Uterus (tissue), 2 donors: Measurements from ENCODE around the gene PTPN20.
"Not testable (repeated sequence)": the region's sequence is repeated elsewhere in the genome, so short reads cannot be mapped to it uniquely, and the experiment has no call there.

Source experiments
- POLR2A ChIP-seq, 2 donors: fragments of 450-650 bp; IDR thresholded peaks; one replicate each; pipeline ENCODE4 v1.6.1; 2016; ENCODE audit warnings: antibody characterized with exemption in 2 of 2, mild to moderate bottlenecking in 1 of 2, moderate library complexity in 1 of 2
- TF ChIP-seq, protein P1 (sequence below), 4 experiments: fragments of 200-600 bp in 2 of 4; fragments of 450-650 bp in 2 of 4; sonication (generic) in 2 of 4; IDR thresholded peaks; one replicate each; pipeline ENCODE4 v1.5.1; 2016 to 2019; ENCODE audit warnings: antibody characterized with exemption in 4 of 4, mild to moderate bottlenecking in 2 of 4, moderate library complexity in 1 of 4

DNA sequence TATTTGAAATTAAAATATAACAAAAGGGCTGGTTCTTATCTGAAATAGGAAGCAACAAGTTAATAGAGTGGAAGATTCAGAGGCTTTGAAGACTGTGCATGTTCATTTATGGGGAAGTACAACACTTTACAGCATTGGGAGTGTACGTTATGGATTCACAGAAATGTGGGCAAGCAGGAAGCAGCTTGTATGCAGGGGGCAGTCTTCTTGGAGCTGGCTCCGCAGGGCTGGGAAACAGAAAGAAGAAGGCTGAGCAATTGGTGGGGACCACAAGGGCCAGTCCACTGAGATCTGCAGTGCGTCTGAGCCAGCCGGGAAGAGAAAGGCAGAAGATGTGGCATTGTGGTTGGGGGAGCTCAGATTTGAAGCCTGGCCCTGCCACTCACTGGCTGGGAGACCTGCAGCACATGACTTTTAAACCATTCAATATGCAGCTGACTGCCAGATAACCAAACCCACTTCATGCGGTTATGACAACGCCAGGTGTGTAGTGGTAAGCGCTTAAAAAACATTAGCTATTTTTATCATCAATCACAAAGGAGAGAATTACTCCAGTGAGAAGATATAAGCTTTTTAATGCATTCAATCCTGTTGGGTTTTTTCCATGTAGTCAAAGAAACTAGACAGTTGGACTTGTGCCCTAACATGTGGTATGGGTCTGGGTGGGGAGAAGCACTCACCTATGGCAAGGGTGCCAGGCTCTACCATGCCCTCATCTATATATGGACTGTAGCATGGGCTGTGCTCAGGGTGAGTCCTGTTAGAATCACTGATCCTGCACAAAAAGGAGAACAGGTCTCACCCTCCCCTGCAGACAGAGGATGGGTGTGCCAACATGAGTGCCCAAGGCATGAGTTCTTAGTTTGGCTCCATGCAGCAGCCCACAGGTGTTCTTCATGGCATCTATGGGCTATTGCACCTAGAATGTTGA, 14.2 kb upstream of the PTPN20 start:
- TF ChIP-seq, protein P1, sequence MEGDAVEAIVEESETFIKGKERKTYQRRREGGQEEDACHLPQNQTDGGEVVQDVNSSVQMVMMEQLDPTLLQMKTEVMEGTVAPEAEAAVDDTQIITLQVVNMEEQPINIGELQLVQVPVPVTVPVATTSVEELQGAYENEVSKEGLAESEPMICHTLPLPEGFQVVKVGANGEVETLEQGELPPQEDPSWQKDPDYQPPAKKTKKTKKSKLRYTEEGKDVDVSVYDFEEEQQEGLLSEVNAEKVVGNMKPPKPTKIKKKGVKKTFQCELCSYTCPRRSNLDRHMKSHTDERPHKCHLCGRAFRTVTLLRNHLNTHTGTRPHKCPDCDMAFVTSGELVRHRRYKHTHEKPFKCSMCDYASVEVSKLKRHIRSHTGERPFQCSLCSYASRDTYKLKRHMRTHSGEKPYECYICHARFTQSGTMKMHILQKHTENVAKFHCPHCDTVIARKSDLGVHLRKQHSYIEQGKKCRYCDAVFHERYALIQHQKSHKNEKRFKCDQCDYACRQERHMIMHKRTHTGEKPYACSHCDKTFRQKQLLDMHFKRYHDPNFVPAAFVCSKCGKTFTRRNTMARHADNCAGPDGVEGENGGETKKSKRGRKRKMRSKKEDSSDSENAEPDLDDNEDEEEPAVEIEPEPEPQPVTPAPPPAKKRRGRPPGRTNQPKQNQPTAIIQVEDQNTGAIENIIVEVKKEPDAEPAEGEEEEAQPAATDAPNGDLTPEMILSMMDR (IDR thresholded peaks at IDR 0.05): not testable (repeated sequence)
- not testable (repeated sequence) for TF ChIP-seq POLR2A (IDR thresholded peaks at IDR 0.05)
